GM18508 (cell line): ENCODE measurements around the gene PRRC2B.

Experiments
- ATAC-seq: cut with Tn5 transposase; IDR thresholded peaks from one replicate; pipeline ENCODE4 v1.9.1; 2021; ENCODE audit warnings: moderate number of reproducible peaks; ENCODE audit not compliant: insufficient read depth, unreplicated experiment

The PRRC2B gene

GRCh38 chr9:131482343-131483006, 88.6 kb downstream of the PRRC2B start:
- no peak for ATAC-seq

- no peak for ATAC-seq
These were observed 89.6 kb downstream of the PRRC2B start for GRCh38 chr9:131483319-131484050.

- no peak for ATAC-seq
These were observed 90.2 kb downstream of the PRRC2B start for GRCh38 chr9:131484051-131484445.

GRCh38 chr9:131484560-131485185, 90.8 kb downstream of the PRRC2B start:
- ATAC-seq: no peak

GRCh38 chr9:131485206-131485605, 91.3 kb downstream of the PRRC2B start:
- ATAC-seq: no peak

- no peak for ATAC-seq
These were observed 92.0 kb downstream of the PRRC2B start for GRCh38 chr9:131485728-131486422.

- ATAC-seq: no peak
These were observed 93.1 kb downstream of the PRRC2B start for GRCh38 chr9:131487001-131487400.

- no peak for ATAC-seq
These were observed 93.7 kb downstream of the PRRC2B start for GRCh38 chr9:131487621-131488031.

- ATAC-seq: no peak
These were observed 96.6 kb downstream of the PRRC2B start for GRCh38 chr9:131490514-131490913.

- no peak for ATAC-seq
These were observed 97.3 kb downstream of the PRRC2B start for GRCh38 chr9:131491001-131491710.

GRCh38 chr9:131492070-131492469, 98.2 kb downstream of the PRRC2B start:
- ATAC-seq: no peak

- ATAC-seq: no peak
These were observed 100.5 kb downstream of the PRRC2B start for GRCh38 chr9:131494296-131494870.

- ATAC-seq: no peak
These were observed 101.9 kb downstream of the PRRC2B start for GRCh38 chr9:131495785-131496184.

- no peak for ATAC-seq
These were observed 103.0 kb downstream of the PRRC2B start for GRCh38 chr9:131496844-131497405.

GRCh38 chr9:131499254-131499767, 105.4 kb downstream of the PRRC2B start:
- ATAC-seq: no peak

- no peak for ATAC-seq
These were observed 106.5 kb downstream of the PRRC2B start for GRCh38 chr9:131500377-131500776.

- no peak for ATAC-seq
These were observed 107.2 kb downstream of the PRRC2B start for GRCh38 chr9:131500939-131501541.

GRCh38 chr9:131502781-131503625, 109.1 kb downstream of the PRRC2B start, which contains the start of gene POMT1:
TSS of gene POMT1 (plus strand) at chr9:131502918. CDS start at chr9:131504219, 1,301 bp downstream.
- no peak for ATAC-seq
